HepG2 (cell line): ENCODE measurements around the gene KCNJ5.

Experiments used
- RFX5 ChIP-seq: IDR thresholded peaks from 2 replicates; pipeline ENCODE4 v1.6.1; 2011; ENCODE audit warnings: low read depth, low read length, improper control_type of control experiment
- ZNF335 ChIP-seq: sonication (generic); formaldehyde crosslinking; IDR thresholded peaks from 2 replicates; pipeline ENCODE4 v1.4.0; 2020; ENCODE audit warnings: missing genetic modification reagents

DNA sequence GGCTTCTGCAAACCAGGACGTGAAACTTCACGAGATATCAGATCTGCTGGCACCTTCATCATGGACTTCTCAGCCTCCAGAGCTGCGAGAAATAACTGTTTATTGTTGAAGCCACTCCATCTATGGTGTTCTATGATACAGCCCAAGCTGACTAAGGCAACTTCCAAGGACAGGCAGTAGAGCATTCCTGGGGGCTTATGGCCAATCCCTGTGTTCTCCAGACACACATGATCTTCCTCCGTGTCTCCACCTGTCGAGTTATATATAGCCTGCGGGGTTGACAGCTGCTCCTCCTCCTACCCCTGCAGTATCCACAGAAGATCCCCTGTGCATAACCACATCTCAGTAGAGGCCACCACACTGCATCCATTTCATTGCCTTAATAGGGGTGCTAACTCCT lies 40.5 kb downstream of the KCNJ5 start:
- no peak for TF ChIP-seq ZNF335 (CRISPR knock-in tag)
- no peak for TF ChIP-seq RFX5
